HepG2 (cell line): ENCODE results near the gene ZNF341. TPM values are rescaled to one million over a fixed set of nuclear protein-coding genes. Genes with fewer than 3 reads are reported as not detected.
A peak's percentile ranks its signal among the peaks of the same experiment; 100 is the strongest.

Source experiments
- ATAC-seq: fragments of 200-7000 bp; cut with Tn5 transposase; 3 replicates; pipeline ENCODE4 v1.9.1; 2020; ENCODE audit warnings: mild to moderate bottlenecking, moderate library complexity
- BruUV-seq: library from RNA; stranded (reverse); fragments of 400-500 nt; replicated peaks from 2 replicates; lab custom pipeline; 2021; lab: Mats Ljungman, UMichigan
- CTCF ChIA-PET: fragments of 300-600 bp; formaldehyde crosslinking; extraction: SDS; loops from one replicate; lab custom pipeline; 2021; ENCODE audit warnings: low total read pairs, inconsistent platforms, low intra/inter-chr PET ratio; lab: Yijun Ruan, JAX
- POLR2A ChIA-PET: fragments of 350-600 bp; sonication (Branson Sonifier 250); formaldehyde crosslinking; loops from one replicate; lab custom pipeline; 2020; ENCODE audit warnings: antibody characterized with exemption, inconsistent platforms; lab: Yijun Ruan, JAX
- DNase-seq: peaks from one replicate; pipeline ENCODE4 v3.0.0-alpha.2; 2015; ENCODE audit warnings: low spot score
- FAIRE-seq: peaks from 3 replicates; lab custom pipeline; 2011; peaks lifted over from hg19 to GRCh38; lab: Jason Lieb, UNC
- H2AFZ ChIP-seq: one replicate; pipeline ENCODE4 v1.6.1; 2011; ENCODE audit warnings: low read length, inconsistent platforms
- H3K27ac ChIP-seq: fragments of 300-600 bp; 3 replicates; pipeline ENCODE4 v1.8.0; 2011; ENCODE audit warnings: mixed run types, mild to moderate bottlenecking, mixed read lengths, low read length, inconsistent platforms; ENCODE audit not compliant: insufficient read depth; ENCODE audit errors: extremely low read length
- H3K27me3 ChIP-seq, 2 experiments: fragments of 200-600 bp in 1 of 2; 2 replicates in 1 of 2; 3 replicates in 1 of 2; pipeline versions ENCODE4 v1.6.0 to v1.8.0; 2011; ENCODE audit warnings: low read length in 2 of 2, mild to moderate bottlenecking in 2 of 2, moderate library complexity in 2 of 2, inconsistent platforms in 1 of 2; ENCODE audit not compliant: insufficient read depth in 2 of 2, control insufficient read depth in 1 of 2
- H3K36me3 ChIP-seq, 2 experiments: fragments of 200-600 bp in 1 of 2; replicated peaks in 1 of 2; 2 replicates in 1 of 2; 3 replicates in 1 of 2; pipeline versions ENCODE4 v1.5.1 to v1.8.0; 2011; ENCODE audit warnings: low read length in 2 of 2, inconsistent platforms in 1 of 2; ENCODE audit not compliant: insufficient read depth in 2 of 2, control insufficient read depth in 1 of 2
- H3K4me1 ChIP-seq: 2 replicates; pipeline ENCODE4 v1.5.1; 2012; ENCODE audit warnings: low read length, inconsistent platforms; ENCODE audit not compliant: insufficient read depth
- H3K4me2 ChIP-seq: 2 replicates; pipeline ENCODE4 v1.6.0; 2011; ENCODE audit warnings: low read depth, low read length, inconsistent platforms
- H3K4me3 ChIP-seq, 3 experiments: fragments of 200-600 bp in 1 of 3; sonication (generic), shearing (Covaris generic) in 1 of 3; replicated peaks in 1 of 3; 2 replicates each; pipeline ENCODE4 v1.5.1; 2011 to 2016; ENCODE audit warnings: low read length in 3 of 3, inconsistent platforms in 2 of 3, low read depth in 2 of 3, mild to moderate bottlenecking in 2 of 3, control low read depth in 1 of 3, mixed read lengths in 1 of 3; ENCODE audit not compliant: insufficient read depth in 1 of 3
- H3K79me2 ChIP-seq: one replicate; pipeline ENCODE4 v1.6.1; 2011; ENCODE audit warnings: low read length, inconsistent platforms; ENCODE audit not compliant: insufficient read depth
- H3K9ac ChIP-seq: 2 replicates; pipeline ENCODE4 v1.6.0; 2011; ENCODE audit warnings: mild to moderate bottlenecking, low read depth, low read length, inconsistent platforms; ENCODE audit not compliant: insufficient read depth
- H3K9me3 ChIP-seq: 2 replicates; pipeline ENCODE4 v1.5.1; 2012; ENCODE audit warnings: mild to moderate bottlenecking, low read length
- H4K20me1 ChIP-seq: 2 replicates; pipeline ENCODE4 v1.6.0; 2011; ENCODE audit warnings: inconsistent platforms, mild to moderate bottlenecking, low read length, moderate library complexity; ENCODE audit not compliant: insufficient read depth
- GPBP1L1 ChIP-seq: sonication (generic); formaldehyde crosslinking; IDR thresholded peaks from 2 replicates; pipeline ENCODE4 v1.5.0; 2020; ENCODE audit warnings: mild to moderate bottlenecking, missing genetic modification reagents
- HNF1A ChIP-seq, 2 experiments: sonication (generic) in 1 of 2; formaldehyde crosslinking in 1 of 2; IDR thresholded peaks; 2 replicates each; pipeline versions ENCODE4 v1.4.0 to v1.6.1; 2016 to 2020; ENCODE audit warnings: borderline replicate concordance in 1 of 2, low read depth in 1 of 2, mild to moderate bottlenecking in 1 of 2, missing genetic modification reagents in 1 of 2
- KDM5B ChIP-seq: sonication (generic); formaldehyde crosslinking; IDR thresholded peaks from 2 replicates; pipeline ENCODE4 v1.4.0; 2020; ENCODE audit warnings: missing genetic modification reagents, mild to moderate bottlenecking, borderline replicate concordance
- MBD4 ChIP-seq: IDR thresholded peaks from 2 replicates; pipeline ENCODE4 v1.6.1; 2012; ENCODE audit warnings: low read length, inconsistent platforms, borderline replicate concordance
- SP4 ChIP-seq: sonication (generic); formaldehyde crosslinking; IDR thresholded peaks from 2 replicates; pipeline ENCODE4 v1.8.1; 2023; ENCODE audit warnings: mild to moderate bottlenecking, missing genetic modification reagents
- ZFX ChIP-seq: sonication (generic); formaldehyde crosslinking; IDR thresholded peaks from 2 replicates; pipeline ENCODE4 v1.4.0; 2020; ENCODE audit warnings: mild to moderate bottlenecking, low read depth, missing genetic modification reagents, moderate library complexity
- ZNF512B ChIP-seq: sonication (generic); formaldehyde crosslinking; IDR thresholded peaks from 2 replicates; pipeline ENCODE4 v1.5.1; 2020; ENCODE audit warnings: missing genetic modification reagents, mild to moderate bottlenecking, borderline replicate concordance
- ZNF572 ChIP-seq: sonication (generic); formaldehyde crosslinking; IDR thresholded peaks from 2 replicates; pipeline ENCODE4 v1.5.1; 2020; ENCODE audit warnings: mild to moderate bottlenecking, missing genetic modification reagents
- ZSCAN5A ChIP-seq: sonication (generic); formaldehyde crosslinking; IDR thresholded peaks from 2 replicates; pipeline ENCODE4 v1.8.0; 2022; ENCODE audit warnings: mild to moderate bottlenecking, missing genetic modification reagents, borderline replicate concordance
- WGBS: methylation state at CpG from one replicate; pipeline ENCODE4 v1.1.6; 2017; ENCODE audit warnings: low lambda C conversion rate; 5-methylcytosine and 5-hydroxymethylcytosine counted together
- in situ Hi-C: cut with HindIII; loops from 2 replicates; pipeline ENCODE4 v1.10.0; 2017; ENCODE audit warnings: low pct_unique_long_range_greater_than_20kb; ENCODE audit not compliant: extremely low pct_ligation_motif_present
- intact Hi-C: fragments of 100-400 bp; cut with micrococcal nuclease; formaldehyde crosslinking; loops from one replicate; pipeline ENCODE4 v1.10.0; 2022; ENCODE audit not compliant: unreplicated experiment
- polyA plus RNA-seq, 8 experiments: library from polyadenylated mRNA; depleted of rRNA in 3 of 8; stranded (reverse) in 7 of 8; unstranded in 1 of 8; fragments of >200 nt; fragmentation: Illumina TruSeq in 4 of 8; extraction: Trizol in 4 of 8; gene quantifications; 2 replicates each; pipeline versions ENCODE4 v1.2.1 to v1.2.3, GENCODE V29; 2011 to 2016; ENCODE audit warnings: low read depth in 4 of 8, missing spikeins in 1 of 8, mixed read lengths in 1 of 8; ENCODE audit not compliant: insufficient read depth in 1 of 8
- total RNA-seq, 5 experiments: library from RNA; depleted of rRNA; stranded (reverse); fragments of >200 nt; fragmentation: Illumina TruSeq; extraction: Trizol; gene quantifications; 2 replicates each; pipeline ENCODE4 v1.2.3, GENCODE V29; 2016; ENCODE audit warnings: low read depth in 1 of 5

ZNF341 gene
- total and polyA plus RNA-seq, 2 of the 13 experiments (the other 11 are each of a cell fraction or from before 2014, with no cell fraction given): 1.1 to 2.2 TPM

- H3K9ac ChIP-seq: no peak overlapping the region
- in situ Hi-C loops (no loop called here), intact Hi-C loops (no loop called here)
- H3K36me3 ChIP-seq: no peaks in the 10 kb centered on the region
- ChIA-PET POLR2A (no interaction called here), CTCF (no interaction called here)
- TF ChIP-seq ZFX (CRISPR knock-in tag) (peak; percentile 12; the same call in 1 of the 2 replicates), HNF1A (IDR thresholded peaks at IDR 0.05; ENCODE audit: low read depth) (no peak), HNF1A (CRISPR knock-in tag; IDR thresholded peaks at IDR 0.05; ENCODE audit: borderline replicate concordance) (0 out of 2 replicates have a peak, but pooled peaks have one; percentile 20), GPBP1L1 (CRISPR knock-in tag) (no peak), KDM5B (0 out of 2 replicates have a peak, but pooled peaks have one; percentile 7), MBD4 (no peak), ZSCAN5A (CRISPR knock-in tag) (no peak), ZNF572 (CRISPR knock-in tag) (no peak), ZNF512B (CRISPR knock-in tag) (no peak), SP4 (CRISPR knock-in tag) (no peak)
- H3K4me1 ChIP-seq: peaks cover 7% of the 10 kb centered on the region
- FAIRE-seq: no peak
- ATAC-seq: no peak
- WGBS: 95% methylated on average over 1 of the region's 1 CpG
- DNase-seq: no peak
- no peak overlapping the region for H3K4me3 ChIP-seq
- H2AFZ ChIP-seq: no peak overlapping the region
- no peaks in the 10 kb centered on the region for H3K27me3 ChIP-seq
- BruUV-seq: no TSS peak
- no peaks in the 10 kb centered on the region for H4K20me1 ChIP-seq
- H3K27ac ChIP-seq: no peak overlapping the region
- no peak overlapping the region for H3K4me2 ChIP-seq
- no peaks in the 10 kb centered on the region for H3K79me2 ChIP-seq
- H3K9me3 ChIP-seq: peaks cover 28% of the 10 kb centered on the region
Measured at GRCh38 chr20:33740189-33740588, 8.4 kb downstream of the ZNF341 start.
